Measurements from ENCODE around the gene PDYN.

PDYN gene

GRCh38 chr20:1934721-1935573 lies 58.9 kb downstream of the PDYN start:
- no peak for DNase-seq (ENCODE audit: low spot score)

GRCh38 chr20:1934156-1934555 lies 59.7 kb downstream of the PDYN start:
- no peak for DNase-seq (ENCODE audit: low spot score)

- DNase-seq (ENCODE audit: low spot score): no peak
Measured at GRCh38 chr20:1933465-1933870, 60.4 kb downstream of the PDYN start.

- no peak for DNase-seq (ENCODE audit: low spot score)
Measured at GRCh38 chr20:1932971-1933370, 60.9 kb downstream of the PDYN start.

- no peak for DNase-seq (ENCODE audit: low spot score)
Measured at GRCh38 chr20:1931830-1932229, 62.0 kb downstream of the PDYN start.

- DNase-seq (ENCODE audit: low spot score): no peak
Measured at GRCh38 chr20:1930165-1930564, 63.7 kb downstream of the PDYN start.

- no peak for DNase-seq (ENCODE audit: low spot score)
Measured at GRCh38 chr20:1929460-1929859, 64.4 kb downstream of the PDYN start.

- DNase-seq (ENCODE audit: low spot score): no peak
Measured at GRCh38 chr20:1928782-1929181, 65.1 kb downstream of the PDYN start.
